Mesothelial cell of epicardium (in vitro differentiated cells): ENCODE results near the gene KCNH8. TPM values are rescaled to one million over a fixed set of nuclear protein-coding genes. Genes with fewer than 3 reads are reported as not detected.

Experiments
- DNase-seq, 2 experiments: peaks; one replicate each; pipeline ENCODE4 v3.0.0; 2021; ENCODE audit warnings: low spot score in 2 of 2; ENCODE audit not compliant: unreplicated experiment in 2 of 2
- H3K27ac Mint-ChIP-seq: 2 replicates; pipeline ENCODE4 v1.8.0; 2021; ENCODE audit warnings: mixed read lengths
- H3K27me3 Mint-ChIP-seq: 2 replicates; pipeline ENCODE4 v1.8.0; 2021; ENCODE audit warnings: low read depth, mixed read lengths
- H3K36me3 Mint-ChIP-seq: 2 replicates; pipeline ENCODE4 v1.8.0; 2021; ENCODE audit warnings: mixed read lengths
- H3K4me1 Mint-ChIP-seq: 2 replicates; pipeline ENCODE4 v1.8.0; 2021; ENCODE audit warnings: mixed read lengths
- H3K4me3 Mint-ChIP-seq: 2 replicates; pipeline ENCODE4 v1.8.0; 2021; ENCODE audit warnings: mild to moderate bottlenecking, moderate library complexity, mixed read lengths
- H3K9me3 Mint-ChIP-seq: 2 replicates; pipeline ENCODE4 v1.8.0; 2021; ENCODE audit warnings: mixed read lengths
- CTCF ChIP-seq: fragments of 200-600 bp; sonication (generic); IDR thresholded peaks from one replicate; pipeline ENCODE4 v1.5.0; 2021; ENCODE audit warnings: antibody characterized with exemption; ENCODE audit not compliant: unreplicated experiment
- total RNA-seq: library from RNA; stranded (reverse); gene quantifications from 3 replicates; pipeline ENCODE4 v1.2.1, GENCODE V29; 2021

KCNH8 gene
- total RNA-seq, 1 donor from 2014 or later = 1.6 TPM

- Mint-ChIP-seq H3K27ac (no peak overlapping the region), H3K27me3 (no peaks in the 10 kb centered on the region), H3K4me1 (no peaks in the 10 kb centered on the region), H3K4me3 (no peak overlapping the region), H3K36me3 (no peaks in the 10 kb centered on the region), H3K9me3 (no peaks in the 10 kb centered on the region)
- no peak for DNase-seq
- no peak for TF ChIP-seq CTCF
Observed at GRCh38 chr3:19331931-19332330, 183.6 kb downstream of the KCNH8 start.

- no peak overlapping the region for H3K27ac Mint-ChIP-seq
- TF ChIP-seq CTCF = no peak
- H3K4me3 Mint-ChIP-seq = no peak overlapping the region
- peaks cover 5% of the 10 kb centered on the region for H3K4me1 Mint-ChIP-seq
- no peaks in the 10 kb centered on the region for H3K9me3 Mint-ChIP-seq
- H3K27me3 Mint-ChIP-seq = no peaks in the 10 kb centered on the region
- no peaks in the 10 kb centered on the region for H3K36me3 Mint-ChIP-seq
- DNase-seq = no peak
Observed at GRCh38 chr3:19334120-19334519, 185.8 kb downstream of the KCNH8 start.

GRCh38 chr3:19338769-19339168 is 190.5 kb downstream of the KCNH8 start:
- no peaks in the 10 kb centered on the region for H3K36me3 Mint-ChIP-seq
- DNase-seq = no peak
- no peaks in the 10 kb centered on the region for H3K27me3 Mint-ChIP-seq
- peaks cover 8% of the 10 kb centered on the region for H3K9me3 Mint-ChIP-seq
- H3K4me3 Mint-ChIP-seq = no peak overlapping the region
- no peak for TF ChIP-seq CTCF
- peaks cover 5% of the 10 kb centered on the region for H3K4me1 Mint-ChIP-seq
- H3K27ac Mint-ChIP-seq = no peak overlapping the region

- Mint-ChIP-seq H3K27me3 (no peaks in the 10 kb centered on the region), H3K4me3 (no peak overlapping the region), H3K36me3 (no peaks in the 10 kb centered on the region), H3K9me3 (peaks cover 8% of the 10 kb centered on the region), H3K4me1 (peaks cover 3% of the 10 kb centered on the region), H3K27ac (no peak overlapping the region)
- DNase-seq = no peak
- TF ChIP-seq CTCF = no peak
Observed at GRCh38 chr3:19342389-19342788, 194.1 kb downstream of the KCNH8 start.

- Mint-ChIP-seq H3K9me3 (peaks cover 3% of the 10 kb centered on the region), H3K27me3 (no peaks in the 10 kb centered on the region), H3K4me1 (no peaks in the 10 kb centered on the region), H3K36me3 (no peaks in the 10 kb centered on the region), H3K4me3 (no peak overlapping the region), H3K27ac (no peak overlapping the region)
- DNase-seq = no peak
- TF ChIP-seq CTCF = no peak
Observed at GRCh38 chr3:19346759-19347158, 198.4 kb downstream of the KCNH8 start.

GRCh38 chr3:19347671-19348070 is 199.4 kb downstream of the KCNH8 start:
- no peak overlapping the region for H3K4me3 Mint-ChIP-seq
- no peaks in the 10 kb centered on the region for H3K4me1 Mint-ChIP-seq
- H3K27me3 Mint-ChIP-seq = peaks cover 1% of the 10 kb centered on the region
- H3K36me3 Mint-ChIP-seq = no peaks in the 10 kb centered on the region
- no peak for TF ChIP-seq CTCF
- H3K27ac Mint-ChIP-seq = no peak overlapping the region
- H3K9me3 Mint-ChIP-seq = peaks cover 3% of the 10 kb centered on the region
- DNase-seq = no peak
